ENCODE data around the gene CLIC4. TPM values are rescaled to one million over a fixed set of nuclear protein-coding genes. Genes with fewer than 3 reads are reported as not detected.

Gene CLIC4
- total and polyA plus RNA-seq, 2 experiments from 2014 or later, result 136 to 361 TPM

- TF ChIP-seq CTCF (IDR thresholded peaks at IDR 0.05; ENCODE audit: low read depth, low read length), result no peak
- Histone ChIP-seq H3K27ac (no peak overlapping the region), H3K4me3 (no peak overlapping the region), H3K27me3 (no peaks in the 10 kb centered on the region), H3K4me1 (ENCODE audit: low read depth) (peaks cover 8% of the 10 kb centered on the region), H3K9me3 (ENCODE audit: low read depth) (no peaks in the 10 kb centered on the region), H3K36me3 (no peaks in the 10 kb centered on the region)
- DNase-seq (ENCODE audit: low read depth in 1 of 2, low spot score in 1 of 2), result no peak
Observed at GRCh38 chr1:24708938-24709337, 36.3 kb upstream of the CLIC4 start.

- Histone ChIP-seq H3K4me3 (no peak overlapping the region), H3K27ac (no peak overlapping the region), H3K4me1 (ENCODE audit: low read depth) (peaks cover 5% of the 10 kb centered on the region), H3K27me3 (no peaks in the 10 kb centered on the region), H3K9me3 (ENCODE audit: low read depth) (no peaks in the 10 kb centered on the region), H3K36me3 (no peaks in the 10 kb centered on the region)
- no peak for TF ChIP-seq CTCF (IDR thresholded peaks at IDR 0.05; ENCODE audit: low read depth, low read length)
- no peak for DNase-seq (ENCODE audit: low read depth in 1 of 2, low spot score in 1 of 2)
Observed at GRCh38 chr1:24709791-24710441, 35.3 kb upstream of the CLIC4 start.

GRCh38 chr1:24711329-24711728, 33.9 kb upstream of the CLIC4 start:
- no peaks in the 10 kb centered on the region for H3K4me1 ChIP-seq (ENCODE audit: low read depth)
- TF ChIP-seq CTCF (IDR thresholded peaks at IDR 0.05; ENCODE audit: low read depth, low read length), result no peak
- H3K9me3 ChIP-seq (ENCODE audit: low read depth), result no peaks in the 10 kb centered on the region
- no peak overlapping the region for H3K27ac ChIP-seq
- DNase-seq (ENCODE audit: low read depth in 1 of 2, low spot score in 1 of 2), result no peak
- no peaks in the 10 kb centered on the region for H3K27me3 ChIP-seq
- H3K4me3 ChIP-seq, result no peak overlapping the region
- no peaks in the 10 kb centered on the region for H3K36me3 ChIP-seq

GRCh38 chr1:24713176-24713575, 32.1 kb upstream of the CLIC4 start:
- DNase-seq (ENCODE audit: low read depth in 1 of 2, low spot score in 1 of 2), result no peak
- H3K27ac ChIP-seq, result no peak overlapping the region
- no peaks in the 10 kb centered on the region for H3K36me3 ChIP-seq
- no peaks in the 10 kb centered on the region for H3K27me3 ChIP-seq
- TF ChIP-seq CTCF (IDR thresholded peaks at IDR 0.05; ENCODE audit: low read depth, low read length), result no peak
- no peaks in the 10 kb centered on the region for H3K4me1 ChIP-seq (ENCODE audit: low read depth)
- no peak overlapping the region for H3K4me3 ChIP-seq
- no peaks in the 10 kb centered on the region for H3K9me3 ChIP-seq (ENCODE audit: low read depth)

- Histone ChIP-seq H3K9me3 (ENCODE audit: low read depth) (no peaks in the 10 kb centered on the region), H3K27ac (no peak overlapping the region), H3K27me3 (no peaks in the 10 kb centered on the region), H3K36me3 (no peaks in the 10 kb centered on the region), H3K4me1 (ENCODE audit: low read depth) (no peaks in the 10 kb centered on the region), H3K4me3 (no peak overlapping the region)
- no peak for DNase-seq (ENCODE audit: low read depth in 1 of 2, low spot score in 1 of 2)
- no peak for TF ChIP-seq CTCF (IDR thresholded peaks at IDR 0.05; ENCODE audit: low read depth, low read length)
Observed at GRCh38 chr1:24713736-24714135, 31.5 kb upstream of the CLIC4 start.

Measured in cardiac muscle cell (in vitro differentiated cells and primary cell).